CD14-positive monocyte (primary cell): ENCODE results near the gene HSD11B2. TPM values are rescaled to one million over a fixed set of nuclear protein-coding genes. Genes with fewer than 3 reads are reported as not detected.
A peak's percentile ranks its signal among the peaks of the same experiment; 100 is the strongest.

Source experiments
- DNase-seq, 3 donors: peaks; one replicate each; pipeline ENCODE4 v3.0.0-alpha.2; 2011 to 2022
- H2AFZ ChIP-seq: 2 replicates; pipeline ENCODE4 v1.6.0; 2012; ENCODE audit warnings: mild to moderate bottlenecking, low read depth, low read length, inconsistent platforms; ENCODE audit not compliant: insufficient read depth, poor library complexity, severe bottlenecking
- H3K27ac ChIP-seq, 2 donors: 1 replicate in 1 of 2; 2 replicates in 1 of 2; pipeline ENCODE4 v1.5.1; 2012 to 2013; ENCODE audit warnings: low read length in 2 of 2, control low read depth in 1 of 2, inconsistent platforms in 1 of 2, low read depth in 1 of 2, mild to moderate bottlenecking in 1 of 2
- H3K27me3 ChIP-seq, 2 donors: one replicate each; pipeline versions ENCODE4 v1.6.0 to v1.6.1; 2011 to 2013; ENCODE audit warnings: low read length in 2 of 2; ENCODE audit not compliant: control insufficient read depth in 2 of 2, insufficient read depth in 2 of 2
- H3K36me3 ChIP-seq, 2 donors: replicated peaks in 1 of 2; 1 replicate in 1 of 2; 2 replicates in 1 of 2; pipeline versions ENCODE4 v1.5.1 to v1.6.1; 2012 to 2013; ENCODE audit warnings: low read length in 2 of 2, control low read depth in 1 of 2, inconsistent platforms in 1 of 2, mild to moderate bottlenecking in 1 of 2; ENCODE audit not compliant: insufficient read depth in 2 of 2, control insufficient read depth in 1 of 2
- H3K4me1 ChIP-seq, 2 donors: 1 replicate in 1 of 2; 2 replicates in 1 of 2; pipeline versions ENCODE4 v1.5.1 to v1.6.1; 2012 to 2013; ENCODE audit warnings: low read length in 2 of 2, control low read depth in 1 of 2, inconsistent platforms in 1 of 2, mild to moderate bottlenecking in 1 of 2, moderate library complexity in 1 of 2; ENCODE audit not compliant: insufficient read depth in 2 of 2, control insufficient read depth in 1 of 2
- H3K4me2 ChIP-seq: replicated peaks from 2 replicates; pipeline ENCODE3; 2012; ENCODE audit warnings: low read length, moderate library complexity, mild to moderate bottlenecking; ENCODE audit not compliant: poor library complexity, severe bottlenecking; ENCODE audit errors: extremely low read depth
- H3K4me3 ChIP-seq, 3 experiments: fragments of 200-600 bp in 1 of 3; sonication (generic) in 1 of 3; replicated peaks in 1 of 3; 1 replicate in 2 of 3; 2 replicates in 1 of 3; pipeline ENCODE4 v1.5.1; 2011 to 2013; ENCODE audit warnings: low read length in 3 of 3, mild to moderate bottlenecking in 3 of 3, control low read depth in 2 of 3, low read depth in 2 of 3, inconsistent platforms in 1 of 3, moderate library complexity in 1 of 3
- H3K79me2 ChIP-seq: 2 replicates; pipeline ENCODE4 v1.6.0; 2012; ENCODE audit warnings: mild to moderate bottlenecking, control low read depth, inconsistent platforms, low read length, moderate library complexity; ENCODE audit not compliant: insufficient read depth
- H3K9ac ChIP-seq: 2 replicates; pipeline ENCODE4 v1.6.0; 2017; ENCODE audit warnings: low read length, mild to moderate bottlenecking; ENCODE audit not compliant: insufficient read depth, poor library complexity, severe bottlenecking
- H3K9me3 ChIP-seq, 2 donors: replicated peaks in 1 of 2; 1 replicate in 1 of 2; 2 replicates in 1 of 2; pipeline versions ENCODE4 v1.5.1 to v1.6.1; 2012 to 2013; ENCODE audit warnings: low read length in 2 of 2, control low read depth in 1 of 2; ENCODE audit not compliant: control insufficient read depth in 1 of 2, insufficient read depth in 1 of 2
- H4K20me1 ChIP-seq: 2 replicates; pipeline ENCODE4 v1.6.0; 2012; ENCODE audit warnings: mild to moderate bottlenecking, low read length, control low read depth, moderate library complexity; ENCODE audit not compliant: insufficient read depth
- H3K27ac Mint-ChIP-seq, 7 donors: one replicate each; pipeline ENCODE4 v1.8.0; 2020; ENCODE audit warnings: mild to moderate bottlenecking in 7 of 7, mixed read lengths in 7 of 7, moderate library complexity in 6 of 7, inconsistent platforms in 2 of 7
- H3K27me3 Mint-ChIP-seq, 3 donors: one replicate each; pipeline ENCODE4 v1.8.0; 2021 to 2022; ENCODE audit warnings: low read depth in 3 of 3, mild to moderate bottlenecking in 3 of 3, mixed read lengths in 3 of 3, moderate library complexity in 3 of 3, inconsistent platforms in 1 of 3
- H3K36me3 Mint-ChIP-seq, 2 donors: one replicate each; pipeline ENCODE4 v1.8.0; 2020; ENCODE audit warnings: mixed read lengths in 2 of 2, inconsistent platforms in 1 of 2, mild to moderate bottlenecking in 1 of 2
- H3K4me1 Mint-ChIP-seq: one replicate; pipeline ENCODE4 v1.8.0; 2020; ENCODE audit warnings: mild to moderate bottlenecking, mixed read lengths
- H3K4me3 Mint-ChIP-seq, 2 donors: one replicate each; pipeline ENCODE4 v1.8.0; 2020; ENCODE audit warnings: mild to moderate bottlenecking in 2 of 2, mixed read lengths in 2 of 2, moderate library complexity in 1 of 2
- H3K9me3 Mint-ChIP-seq, 7 donors: one replicate each; pipeline ENCODE4 v1.8.0; 2020 to 2022; ENCODE audit warnings: mixed read lengths in 7 of 7, mild to moderate bottlenecking in 6 of 7, moderate library complexity in 6 of 7, inconsistent platforms in 2 of 7
- CTCF ChIP-seq: fragments of 200-600 bp; IDR thresholded peaks from one replicate; pipeline ENCODE4 v1.8.0; 2022; ENCODE audit warnings: antibody characterized with exemption, mild to moderate bottlenecking
- WGBS: methylation state at CpG from one replicate; pipeline ENCODE4 v1.1.5; 2013; ENCODE audit warnings: missing lambda C conversion rate; ENCODE audit not compliant: insufficient coverage; 5-methylcytosine and 5-hydroxymethylcytosine counted together
- intact Hi-C, 2 donors: fragments of 100-400 bp; cut with micrococcal nuclease; formaldehyde crosslinking; loops; one replicate each; pipeline versions ENCODE4 v1.15.0 to v1.15.1; 2023
- polyA plus RNA-seq, 3 donors: library from polyadenylated mRNA; depleted of rRNA in 1 of 3; unstranded in 2 of 3; stranded (reverse) in 1 of 3; fragments of 300-500 nt in 2 of 3; fragments of >200 nt in 1 of 3; fragmentation: Illumina TruSeq in 2 of 3; gene quantifications; 1 replicate in 2 of 3; 2 replicates in 1 of 3; pipeline ENCODE4 v1.2.3, GENCODE V29; 2012 to 2021

Gene HSD11B2
- polyA plus RNA-seq, 3 donors: not detected

- Histone ChIP-seq H3K79me2 (no peaks in the 10 kb centered on the region), H3K27me3 (peaks cover 22 to 57% of the 10 kb centered on the region in 2 donors), H3K9ac (peak overlapping the region; percentile 40), H3K9me3 (peaks cover 0 to 9% of the 10 kb centered on the region in 2 donors), H3K4me1 (peaks cover 15 to 23% of the 10 kb centered on the region in 2 donors), H3K36me3 (no peaks in the 10 kb centered on the region), H2AFZ (peak overlapping the region; percentile 13), H3K4me3 (peak overlapping the region in 1 of 3 experiments; percentile 69), H3K27ac (no peak overlapping the region), H4K20me1 (peaks cover 62% of the 10 kb centered on the region), H3K4me2 (peak overlapping the region; percentile 94)
- H3K4me1 Mint-ChIP-seq: peaks cover 19% of the 10 kb centered on the region
- WGBS: 33% methylated on average over 8 of the region's 13 CpGs
- H3K27me3 Mint-ChIP-seq: peaks cover 54 to 70% (median 61%) of the 10 kb centered on the region in 3 donors
- intact Hi-C loops: loop anchor here (2.0 to 5.0 kb wide), 2 partner anchors 35 to 37 kb away; no protein-coding TSS in a partner anchor
- H3K36me3 Mint-ChIP-seq: peaks cover 18 to 24% of the 10 kb centered on the region in 2 donors
- H3K9me3 Mint-ChIP-seq: peaks cover 0 to 21% (median 3%) of the 10 kb centered on the region in 7 donors
- peak overlapping the region; percentile 71 to 90 for H3K4me3 Mint-ChIP-seq
- no peak for TF ChIP-seq CTCF
- no peak for DNase-seq
- no peak overlapping the region for H3K27ac Mint-ChIP-seq
These were observed 970 bp upstream of the HSD11B2 start for GRCh38 chr16:67429799-67430503.

- Histone ChIP-seq H3K36me3 (peaks cover 0 to 2% of the 10 kb centered on the region in 2 donors), H3K9me3 (peaks cover 0 to 9% of the 10 kb centered on the region in 2 donors), H3K4me3 (peak overlapping the region; percentile 8 to 69 (median 11)), H3K4me1 (peaks cover 21 to 28% of the 10 kb centered on the region in 2 donors), H4K20me1 (peaks cover 68% of the 10 kb centered on the region), H3K27me3 (peaks cover 22 to 53% of the 10 kb centered on the region in 2 donors), H3K27ac (no peak overlapping the region), H3K79me2 (no peaks in the 10 kb centered on the region), H3K9ac (peak overlapping the region; percentile 40), H3K4me2 (peak overlapping the region; percentile 94), H2AFZ (peak overlapping the region; percentile 13)
- peak in 1 of 3 donors; percentile 10 for DNase-seq
- Mint-ChIP-seq H3K27me3 (peaks cover 50 to 65% (median 58%) of the 10 kb centered on the region in 3 donors), H3K27ac (no peak overlapping the region), H3K9me3 (peaks cover 0 to 21% (median 3%) of the 10 kb centered on the region in 7 donors), H3K4me3 (peak overlapping the region; percentile 71 to 90), H3K36me3 (peaks cover 18 to 26% of the 10 kb centered on the region in 2 donors), H3K4me1 (peaks cover 25% of the 10 kb centered on the region)
- 2% methylated on average over 42 of the region's 53 CpGs for WGBS
- intact Hi-C loops: no loop called here
- no peak for TF ChIP-seq CTCF
These were observed 381 bp upstream of the HSD11B2 start for GRCh38 chr16:67430504-67430976.
